Endodermal cell (in vitro differentiated cells): ENCODE data around the gene UCN2. TPM values are rescaled to one million over a fixed set of nuclear protein-coding genes. Genes with fewer than 3 reads are reported as not detected.
A peak's percentile ranks its signal among the peaks of the same experiment; 100 is the strongest.

Experiments used
- DNase-seq: peaks from one replicate; pipeline ENCODE4 v3.0.0-alpha.2; 2017
- H3K27ac ChIP-seq: 2 replicates; pipeline ENCODE4 v1.5.1; 2013; ENCODE audit warnings: mild to moderate bottlenecking, low read depth, low read length, moderate library complexity
- H3K27me3 ChIP-seq: 2 replicates; pipeline ENCODE4 v1.6.1; 2013; ENCODE audit warnings: mild to moderate bottlenecking, low read length, moderate library complexity; ENCODE audit not compliant: insufficient read depth, control insufficient read depth, poor library complexity, severe bottlenecking
- H3K36me3 ChIP-seq: 2 replicates; pipeline ENCODE4 v1.7.0; 2013; ENCODE audit warnings: mild to moderate bottlenecking, low read length, moderate library complexity; ENCODE audit not compliant: control insufficient read depth, insufficient read depth
- H3K4me1 ChIP-seq: one replicate; pipeline ENCODE4 v1.7.0; 2013; ENCODE audit warnings: low read length; ENCODE audit not compliant: control insufficient read depth, insufficient read depth
- H3K4me3 ChIP-seq: 2 replicates; pipeline ENCODE4 v1.5.1; 2013; ENCODE audit warnings: mild to moderate bottlenecking, low read length, moderate library complexity
- H3K9ac ChIP-seq: 2 replicates; pipeline ENCODE4 v1.6.1; 2013; ENCODE audit warnings: mild to moderate bottlenecking, low read length, moderate library complexity; ENCODE audit not compliant: poor library complexity, severe bottlenecking; ENCODE audit errors: extremely low read depth
- H3K9me3 ChIP-seq: 2 replicates; pipeline ENCODE4 v1.6.1; 2013; ENCODE audit warnings: mild to moderate bottlenecking, low read length, moderate library complexity; ENCODE audit not compliant: control insufficient read depth
- H3K27ac Mint-ChIP-seq: 2 replicates; pipeline ENCODE4 v1.8.0; 2020; ENCODE audit warnings: mixed read lengths
- H3K27me3 Mint-ChIP-seq: 2 replicates; pipeline ENCODE4 v1.8.0; 2021; ENCODE audit warnings: mild to moderate bottlenecking, mixed read lengths; ENCODE audit not compliant: insufficient read depth
- H3K36me3 Mint-ChIP-seq: 2 replicates; pipeline ENCODE4 v1.8.0; 2020; ENCODE audit warnings: low read depth, mixed read lengths
- H3K4me1 Mint-ChIP-seq: 2 replicates; pipeline ENCODE4 v1.8.0; 2020; ENCODE audit warnings: mixed read lengths
- H3K4me3 Mint-ChIP-seq: 2 replicates; pipeline ENCODE4 v1.8.0; 2020; ENCODE audit warnings: mild to moderate bottlenecking, moderate library complexity, mixed read lengths
- H3K9me3 Mint-ChIP-seq: 2 replicates; pipeline ENCODE4 v1.8.0; 2020; ENCODE audit warnings: mild to moderate bottlenecking, mixed read lengths
- WGBS, 2 experiments: methylation state at CpG; one replicate each; pipeline versions ENCODE4 v1.1.5 to v1.1.7; 2013; ENCODE audit warnings: missing lambda C conversion rate in 2 of 2, mixed read lengths in 1 of 2; ENCODE audit not compliant: insufficient coverage in 1 of 2, insufficient read length in 1 of 2; 5-methylcytosine and 5-hydroxymethylcytosine counted together
- total RNA-seq, 2 donors: library from RNA; stranded (reverse); fragmentation: NEBNext Ultra II Directional in 1 of 2; extraction: Animal tissue kit (Norgen Biotek cat#: 25700) in 1 of 2; gene quantifications; 2 replicates in 1 of 2; 3 replicates in 1 of 2; pipeline ENCODE4 v1.2.1, GENCODE V29; 2021
- TF ChIP-seq, protein P1 (sequence below): fragments of 200-600 bp; sonication (generic); conservative IDR thresholded peaks from 2 replicates; pipeline ENCODE4 v1.5.0; 2021; ENCODE audit warnings: antibody characterized with exemption, mild to moderate bottlenecking

The UCN2 gene
- total RNA-seq, 2 donors from 2014 or later: not detected

DNA sequence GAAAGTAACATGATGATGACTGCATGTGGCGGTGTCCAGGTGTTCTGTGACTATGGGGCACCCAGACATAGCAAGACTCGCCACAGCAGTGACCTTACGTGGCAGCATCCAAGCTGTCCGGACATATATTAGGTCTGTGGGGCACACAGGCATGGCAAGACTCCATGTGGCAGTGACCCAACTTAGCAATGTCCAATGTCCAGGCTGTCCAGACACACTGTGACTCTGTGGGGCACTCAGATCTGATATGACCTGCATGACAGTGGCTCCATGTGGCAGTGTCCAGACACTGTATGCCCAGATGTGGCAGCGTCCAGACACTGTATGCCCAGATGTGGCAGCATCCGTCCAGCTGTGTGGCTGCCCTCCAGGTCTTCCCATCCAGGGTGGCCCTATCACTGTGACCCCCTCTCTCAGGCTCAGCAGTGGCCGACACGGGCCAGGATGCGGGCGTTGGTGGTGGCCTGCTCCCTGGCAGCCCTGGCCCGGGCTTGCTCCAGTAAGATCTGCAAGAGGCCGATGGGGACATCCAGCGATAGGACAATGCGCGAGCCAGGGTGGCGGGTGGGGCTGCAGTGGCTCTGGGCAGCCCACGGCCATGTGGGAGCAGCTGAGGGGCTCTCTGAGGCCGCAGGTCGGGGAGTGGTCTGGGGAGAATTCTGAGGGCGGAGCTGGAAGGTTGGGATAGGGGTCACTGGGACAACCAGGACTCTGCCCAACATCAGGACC is 1.1 kb downstream of the UCN2 start:
- peak overlapping the region; percentile 32 for H3K27ac ChIP-seq
- no peaks in the 10 kb centered on the region for H3K9me3 Mint-ChIP-seq
- no peak overlapping the region for H3K4me3 ChIP-seq
- H3K27me3 Mint-ChIP-seq: no peaks in the 10 kb centered on the region
- peaks cover 38% of the 10 kb centered on the region for H3K4me1 Mint-ChIP-seq
- DNase-seq: peak; percentile 46
- no peak overlapping the region for H3K9ac ChIP-seq
- H3K9me3 ChIP-seq: no peaks in the 10 kb centered on the region
- TF ChIP-seq, protein P1, sequence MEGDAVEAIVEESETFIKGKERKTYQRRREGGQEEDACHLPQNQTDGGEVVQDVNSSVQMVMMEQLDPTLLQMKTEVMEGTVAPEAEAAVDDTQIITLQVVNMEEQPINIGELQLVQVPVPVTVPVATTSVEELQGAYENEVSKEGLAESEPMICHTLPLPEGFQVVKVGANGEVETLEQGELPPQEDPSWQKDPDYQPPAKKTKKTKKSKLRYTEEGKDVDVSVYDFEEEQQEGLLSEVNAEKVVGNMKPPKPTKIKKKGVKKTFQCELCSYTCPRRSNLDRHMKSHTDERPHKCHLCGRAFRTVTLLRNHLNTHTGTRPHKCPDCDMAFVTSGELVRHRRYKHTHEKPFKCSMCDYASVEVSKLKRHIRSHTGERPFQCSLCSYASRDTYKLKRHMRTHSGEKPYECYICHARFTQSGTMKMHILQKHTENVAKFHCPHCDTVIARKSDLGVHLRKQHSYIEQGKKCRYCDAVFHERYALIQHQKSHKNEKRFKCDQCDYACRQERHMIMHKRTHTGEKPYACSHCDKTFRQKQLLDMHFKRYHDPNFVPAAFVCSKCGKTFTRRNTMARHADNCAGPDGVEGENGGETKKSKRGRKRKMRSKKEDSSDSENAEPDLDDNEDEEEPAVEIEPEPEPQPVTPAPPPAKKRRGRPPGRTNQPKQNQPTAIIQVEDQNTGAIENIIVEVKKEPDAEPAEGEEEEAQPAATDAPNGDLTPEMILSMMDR: no peak
- no peaks in the 10 kb centered on the region for H3K27me3 ChIP-seq
- no peaks in the 10 kb centered on the region for H3K36me3 ChIP-seq
- peak overlapping the region; percentile 1 for H3K27ac Mint-ChIP-seq
- peaks cover 5% of the 10 kb centered on the region for H3K4me1 ChIP-seq
- H3K4me3 Mint-ChIP-seq: no peak overlapping the region
- no peaks in the 10 kb centered on the region for H3K36me3 Mint-ChIP-seq
- 94 to 98% methylated on average over 15 to 20 of the region's 20 CpGs for WGBS, 2 experiments

DNA sequence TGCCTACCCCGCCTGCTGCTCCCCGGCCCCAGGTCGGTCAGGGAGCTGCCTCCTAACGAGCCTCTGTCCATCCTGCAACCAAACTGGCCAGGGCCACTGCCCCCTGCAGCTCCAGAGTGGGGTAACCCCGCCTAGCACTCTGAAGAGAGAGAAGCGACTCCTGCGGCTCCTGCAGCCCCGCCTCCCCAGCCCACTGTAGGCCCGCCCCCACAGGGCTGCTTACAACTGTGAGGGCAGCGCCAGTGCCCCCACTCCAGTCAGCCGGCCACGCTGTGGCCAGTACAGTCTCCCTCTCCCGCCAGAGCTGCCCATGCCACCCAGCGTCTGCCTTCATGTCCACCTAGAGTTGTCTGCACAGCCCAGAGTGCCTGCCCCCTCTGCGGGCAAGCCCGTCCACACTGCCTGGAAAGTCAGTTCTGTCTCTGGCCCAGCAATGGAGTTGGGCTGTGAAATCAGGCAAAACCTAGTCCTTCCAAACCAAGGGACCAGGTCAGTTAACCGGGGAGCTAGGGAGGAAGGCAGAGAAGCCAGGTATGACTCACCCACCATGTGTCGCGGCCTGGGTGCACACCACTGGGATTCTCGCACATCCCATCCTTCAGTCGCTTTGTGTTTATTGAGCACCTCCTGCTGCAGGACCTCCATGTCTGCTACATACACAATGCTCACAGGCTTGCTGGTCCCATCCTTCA is 2.4 kb downstream of the UCN2 start:
- Mint-ChIP-seq H3K4me3 (no peak overlapping the region), H3K4me1 (peaks cover 38% of the 10 kb centered on the region), H3K27me3 (no peaks in the 10 kb centered on the region), H3K9me3 (no peaks in the 10 kb centered on the region), H3K27ac (peak overlapping the region; percentile 81), H3K36me3 (no peaks in the 10 kb centered on the region)
- Histone ChIP-seq H3K4me1 (peaks cover 5% of the 10 kb centered on the region), H3K27me3 (no peaks in the 10 kb centered on the region), H3K4me3 (no peak overlapping the region), H3K27ac (peak overlapping the region; percentile 51), H3K36me3 (no peaks in the 10 kb centered on the region), H3K9me3 (no peaks in the 10 kb centered on the region), H3K9ac (no peak overlapping the region)
- TF ChIP-seq, protein P1: peak; percentile 66
- WGBS, 2 experiments: 56 to 83% methylated on average over 1 to 21 of the region's 21 CpGs
- peak; percentile 91 for DNase-seq

DNA sequence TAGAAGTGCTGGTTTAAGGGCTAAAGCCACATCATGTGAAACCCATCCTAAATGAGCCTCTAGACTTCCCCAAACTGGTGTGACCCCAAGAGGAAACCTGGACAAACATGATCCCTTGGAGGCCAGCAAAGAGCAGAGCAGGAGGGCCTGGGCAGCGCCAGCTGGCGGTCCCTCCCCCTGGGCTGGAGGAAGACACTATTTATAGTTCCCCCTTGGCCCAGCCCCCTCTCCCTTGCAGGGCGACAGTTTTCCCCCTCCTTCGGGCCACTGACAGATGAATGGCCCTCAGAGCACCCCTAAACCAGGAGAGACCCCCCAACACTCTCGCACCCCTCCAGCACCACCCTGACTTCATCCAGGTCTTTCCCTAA is 2.9 kb downstream of the UCN2 start:
- no peak for DNase-seq
- H3K9me3 ChIP-seq: no peaks in the 10 kb centered on the region
- H3K4me3 ChIP-seq: no peak overlapping the region
- no peaks in the 10 kb centered on the region for H3K27me3 Mint-ChIP-seq
- peaks cover 5% of the 10 kb centered on the region for H3K4me1 ChIP-seq
- H3K9me3 Mint-ChIP-seq: no peaks in the 10 kb centered on the region
- H3K27ac ChIP-seq: peak overlapping the region; percentile 11
- H3K9ac ChIP-seq: peak overlapping the region; percentile 21
- no peak overlapping the region for H3K4me3 Mint-ChIP-seq
- H3K27me3 ChIP-seq: no peaks in the 10 kb centered on the region
- no peak overlapping the region for H3K27ac Mint-ChIP-seq
- TF ChIP-seq, protein P1: no peak
- WGBS, 2 experiments: 62 to 78% methylated on average over 3 to 5 of the region's 5 CpGs
- no peaks in the 10 kb centered on the region for H3K36me3 Mint-ChIP-seq
- no peaks in the 10 kb centered on the region for H3K36me3 ChIP-seq
- peaks cover 42% of the 10 kb centered on the region for H3K4me1 Mint-ChIP-seq
